GDM1 (cell line): ENCODE data around the gene PSENEN.

ENCODE experiments used
- DNase-seq: peaks from one replicate; lab custom pipeline; 2025; lab: John Stamatoyannopoulos, UW

PSENEN gene

GRCh38 chr19:35733180-35734125, 12.0 kb upstream of the PSENEN start:
- DNase-seq: no peak

- no peak for DNase-seq
Observed at GRCh38 chr19:35734273-35734672, 11.2 kb upstream of the PSENEN start.

DNA sequence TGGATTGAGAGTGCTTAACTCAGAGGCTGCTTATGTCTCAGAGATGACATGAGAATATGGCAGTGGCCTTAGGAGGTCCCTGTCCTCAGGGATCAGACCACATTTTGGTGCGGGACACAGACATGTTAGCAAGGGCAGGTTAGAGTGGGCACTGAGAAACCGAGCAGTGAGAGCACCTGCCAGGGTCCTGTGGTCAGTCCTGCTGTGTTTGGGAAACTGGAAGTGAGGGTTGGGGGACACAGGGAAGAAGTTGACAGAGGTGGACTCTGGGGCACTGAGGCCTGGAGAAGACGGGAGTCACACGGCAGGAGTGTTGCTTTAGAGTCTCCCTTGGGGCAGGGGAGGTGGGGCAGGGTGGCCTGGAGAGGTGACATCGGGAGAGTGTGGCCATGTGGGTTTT, 10.6 kb upstream of the PSENEN start:
- DNase-seq: no peak

DNA sequence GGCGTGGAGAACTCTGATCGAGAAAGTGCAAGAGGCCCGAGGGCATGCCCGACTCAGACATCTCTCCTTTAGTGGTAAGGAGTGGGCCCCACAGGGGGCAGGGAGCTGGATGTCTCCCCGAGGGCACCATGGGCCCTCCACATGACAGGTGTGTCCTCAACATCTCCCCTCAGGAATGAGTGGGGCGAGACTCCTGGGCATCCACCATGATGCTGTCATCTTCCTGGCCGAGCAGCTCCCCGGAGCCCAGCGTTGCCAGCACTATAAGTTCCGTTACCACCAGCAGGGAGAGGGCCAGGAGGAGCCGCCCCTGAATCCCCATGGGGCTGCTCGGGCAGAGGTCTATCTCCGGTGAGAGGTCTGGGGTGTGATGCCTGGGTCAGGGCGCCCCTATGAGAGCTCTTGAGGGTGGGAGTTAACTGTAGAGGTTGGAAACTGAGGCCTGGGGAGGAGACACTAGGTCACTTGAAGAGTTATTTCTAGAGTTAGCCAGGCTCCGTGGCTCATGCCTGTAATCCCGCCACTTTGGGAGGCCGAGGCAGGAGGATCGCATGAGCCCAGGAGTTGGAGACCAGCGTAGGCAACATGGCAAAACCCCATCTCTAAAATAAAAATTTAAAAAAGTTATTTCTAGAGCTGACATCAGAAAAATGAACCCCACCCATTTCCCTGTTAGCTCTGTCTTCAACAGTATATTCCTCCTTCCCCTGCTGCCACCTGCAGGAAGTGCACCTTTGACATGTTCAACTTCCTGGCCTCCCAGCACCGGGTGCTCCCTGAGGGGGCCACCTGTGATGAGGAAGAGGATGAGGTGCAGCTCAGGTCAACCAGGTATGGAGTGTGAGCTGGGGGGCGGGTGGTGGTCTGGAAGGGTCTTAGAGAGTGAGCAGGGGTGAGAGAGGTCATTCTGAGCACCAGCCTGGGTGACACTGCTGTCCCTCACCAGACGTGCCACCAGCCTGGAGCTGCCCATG, 8.3 kb upstream of the PSENEN start:
- DNase-seq: no peak

- no peak for DNase-seq
Observed at GRCh38 chr19:35738021-35738886, 7.2 kb upstream of the PSENEN start.

- DNase-seq: no peak
Observed at GRCh38 chr19:35738887-35739229, 6.6 kb upstream of the PSENEN start.

DNA sequence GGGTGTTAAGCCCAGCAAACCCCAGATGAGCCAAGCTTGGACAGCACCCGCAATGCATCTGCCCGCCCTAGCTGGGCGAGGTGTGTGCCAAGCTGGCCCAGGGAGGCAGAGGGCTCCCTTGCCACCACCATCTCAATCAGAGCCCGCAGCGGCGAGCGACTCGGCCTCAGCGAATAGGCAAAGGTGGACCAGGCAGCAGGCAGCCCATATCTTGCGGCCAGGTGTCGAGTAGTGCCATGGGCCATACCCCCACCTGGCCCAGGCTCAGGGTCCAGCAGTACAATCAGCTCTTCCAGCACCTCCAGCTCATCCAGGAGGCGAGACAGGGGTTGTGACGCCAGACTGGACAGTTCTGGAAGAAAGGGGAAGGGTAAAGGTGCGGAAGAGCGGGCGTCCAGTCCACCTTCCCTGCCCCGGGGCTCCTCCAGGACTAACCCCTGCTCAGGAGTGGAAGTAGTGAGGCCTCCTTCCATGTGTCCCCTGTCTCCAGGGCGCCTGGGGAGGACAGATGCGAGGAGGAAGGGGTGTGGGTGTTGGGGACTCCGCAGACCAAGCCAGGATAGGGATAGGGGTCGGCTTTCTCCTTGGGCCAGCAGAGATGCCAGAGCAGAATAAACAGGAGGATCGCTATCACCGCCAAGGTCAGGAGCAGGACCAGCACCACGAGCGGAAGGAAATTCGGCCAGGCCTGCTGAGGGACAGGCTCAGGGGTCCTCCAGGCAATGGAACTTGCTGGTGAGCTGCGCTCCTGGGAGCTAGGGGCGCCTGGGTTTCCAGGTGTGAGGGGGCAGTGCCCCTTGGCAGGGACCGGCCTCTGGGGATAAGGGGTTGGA, 6.0 kb upstream of the PSENEN start:
- no peak for DNase-seq

- no peak for DNase-seq
Observed at GRCh38 chr19:35740108-35740422, 5.4 kb upstream of the PSENEN start.

DNA sequence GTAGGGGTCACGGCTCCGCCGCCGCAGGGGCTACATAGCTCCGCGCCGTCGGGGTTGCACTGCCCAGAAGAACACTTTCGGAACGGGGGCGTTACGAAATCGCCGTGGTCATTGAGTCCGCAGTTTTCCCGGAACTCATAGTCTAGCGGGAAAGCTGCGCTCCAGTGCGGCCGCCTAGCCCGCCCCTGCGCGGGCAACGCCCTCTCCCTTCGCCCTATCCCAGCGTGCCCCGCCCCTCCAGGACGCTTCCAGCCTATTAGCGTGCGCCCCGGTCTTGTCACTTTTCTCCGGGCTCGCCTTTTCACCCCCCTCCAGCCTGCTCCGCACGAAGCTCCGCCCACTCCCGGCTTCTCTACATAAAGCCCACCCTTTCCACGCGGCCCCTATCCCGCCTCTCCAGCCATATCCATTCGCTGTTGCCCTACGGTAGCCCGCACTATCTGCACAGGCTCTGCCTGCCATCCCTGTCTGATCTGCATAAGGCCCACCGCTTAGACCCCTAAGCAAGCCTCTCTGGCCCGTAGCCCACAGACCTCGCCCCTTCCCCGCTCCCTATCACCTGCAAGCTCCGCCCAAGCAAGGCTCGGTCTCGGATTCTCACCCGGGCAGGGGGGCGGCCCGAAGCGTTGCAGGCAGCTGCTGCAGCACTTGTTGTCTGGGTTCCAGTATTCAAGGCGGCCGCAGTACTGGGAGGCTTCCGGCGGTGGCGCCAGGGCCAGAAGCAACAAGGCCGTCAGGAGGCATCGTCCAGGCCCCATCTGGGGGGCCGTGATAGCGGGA, 4.8 kb upstream of the PSENEN start:
- peak; percentile 93 for DNase-seq

DNA sequence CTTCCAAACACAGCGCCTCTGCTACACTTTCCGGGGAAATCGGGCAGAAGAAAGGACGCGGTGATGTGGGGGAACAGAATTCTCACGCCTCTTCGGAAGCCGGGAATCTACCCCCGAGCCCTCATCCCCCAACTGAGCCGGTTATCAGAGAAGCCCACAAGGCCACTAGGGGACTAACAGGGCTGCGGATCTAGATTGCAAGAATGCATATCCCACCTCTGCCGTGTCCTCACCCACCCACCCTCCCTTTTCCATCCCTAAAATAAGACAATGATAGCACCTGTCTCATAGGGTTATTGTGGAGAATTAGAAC, 4.3 kb upstream of the PSENEN start:
- no peak for DNase-seq

GRCh38 chr19:35742121-35742724, 3.2 kb upstream of the PSENEN start, which contains the start of gene IGFLR1:
IGFLR1 (minus strand) TSS chr19:35742452; CDS start chr19:35741180, 1,272 bp downstream.
- DNase-seq: peak; percentile 56

GRCh38 chr19:35743640-35744429, 1.6 kb upstream of the PSENEN start:
- DNase-seq: no peak

DNA sequence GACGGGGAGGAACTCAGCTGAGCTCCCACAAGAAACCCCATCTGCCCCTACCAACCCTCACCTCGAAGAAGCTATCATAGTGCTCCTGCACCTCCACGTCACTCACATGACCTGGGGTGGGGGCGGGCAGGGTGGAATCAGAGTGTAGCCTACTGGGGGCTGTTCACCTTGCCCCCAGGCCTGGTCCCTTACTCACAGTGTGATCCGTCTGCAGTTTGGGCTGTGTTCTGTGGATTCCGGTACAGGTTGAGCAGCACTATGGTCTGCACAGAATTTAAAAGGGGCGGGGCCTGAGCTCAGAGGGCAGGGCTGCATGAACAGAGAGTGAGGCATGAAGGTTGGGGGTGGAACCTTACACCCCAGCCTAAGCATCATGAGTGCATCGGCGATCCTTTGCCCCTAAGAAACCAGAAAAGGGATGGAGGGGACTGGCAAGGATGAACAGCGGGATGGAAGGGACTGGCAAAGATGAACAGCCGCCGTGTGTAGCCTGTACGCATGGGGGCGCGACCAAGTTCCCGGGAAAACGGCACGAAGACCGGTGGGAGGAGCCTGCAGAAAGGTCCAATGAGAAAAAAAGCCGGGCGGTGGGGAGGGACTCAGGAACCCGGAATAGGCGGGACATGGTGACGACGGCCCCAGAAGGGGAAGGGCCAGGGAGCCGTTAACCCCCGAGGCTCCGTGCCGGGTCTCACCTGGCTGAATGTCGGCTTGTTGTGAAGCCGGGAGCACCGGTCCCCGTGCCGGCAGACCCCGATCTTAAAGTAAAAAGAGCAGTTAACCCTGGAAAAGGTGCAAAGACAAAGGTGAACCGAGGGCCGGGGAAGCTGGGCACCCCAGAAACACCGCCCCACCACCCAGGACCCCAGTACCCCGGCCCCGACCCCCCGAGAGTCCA, 772 bp upstream of the PSENEN start:
- peak; percentile 86 for DNase-seq

DNA sequence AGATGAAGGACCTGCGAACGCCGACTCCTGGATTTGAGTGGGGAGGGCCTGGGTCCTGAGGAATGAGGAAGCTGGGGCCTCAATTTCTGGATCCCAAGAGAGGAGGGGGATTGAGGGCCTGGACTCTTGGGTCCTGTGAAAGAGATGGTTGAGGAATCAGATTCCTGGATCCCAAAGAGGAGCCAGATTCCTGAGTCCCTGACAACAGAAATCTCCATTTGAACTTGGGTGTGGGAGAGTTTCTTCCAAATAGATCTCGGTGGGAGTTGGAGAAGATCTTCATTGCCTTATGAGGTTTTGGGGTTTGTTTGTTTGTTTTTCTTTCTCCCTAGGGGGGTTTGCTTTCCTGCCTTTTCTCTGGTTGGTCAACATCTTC, 624 bp downstream of the PSENEN start:
- DNase-seq: no peak

- DNase-seq: no peak
Observed at GRCh38 chr19:35746531-35746930, 1.1 kb downstream of the PSENEN start.

DNA sequence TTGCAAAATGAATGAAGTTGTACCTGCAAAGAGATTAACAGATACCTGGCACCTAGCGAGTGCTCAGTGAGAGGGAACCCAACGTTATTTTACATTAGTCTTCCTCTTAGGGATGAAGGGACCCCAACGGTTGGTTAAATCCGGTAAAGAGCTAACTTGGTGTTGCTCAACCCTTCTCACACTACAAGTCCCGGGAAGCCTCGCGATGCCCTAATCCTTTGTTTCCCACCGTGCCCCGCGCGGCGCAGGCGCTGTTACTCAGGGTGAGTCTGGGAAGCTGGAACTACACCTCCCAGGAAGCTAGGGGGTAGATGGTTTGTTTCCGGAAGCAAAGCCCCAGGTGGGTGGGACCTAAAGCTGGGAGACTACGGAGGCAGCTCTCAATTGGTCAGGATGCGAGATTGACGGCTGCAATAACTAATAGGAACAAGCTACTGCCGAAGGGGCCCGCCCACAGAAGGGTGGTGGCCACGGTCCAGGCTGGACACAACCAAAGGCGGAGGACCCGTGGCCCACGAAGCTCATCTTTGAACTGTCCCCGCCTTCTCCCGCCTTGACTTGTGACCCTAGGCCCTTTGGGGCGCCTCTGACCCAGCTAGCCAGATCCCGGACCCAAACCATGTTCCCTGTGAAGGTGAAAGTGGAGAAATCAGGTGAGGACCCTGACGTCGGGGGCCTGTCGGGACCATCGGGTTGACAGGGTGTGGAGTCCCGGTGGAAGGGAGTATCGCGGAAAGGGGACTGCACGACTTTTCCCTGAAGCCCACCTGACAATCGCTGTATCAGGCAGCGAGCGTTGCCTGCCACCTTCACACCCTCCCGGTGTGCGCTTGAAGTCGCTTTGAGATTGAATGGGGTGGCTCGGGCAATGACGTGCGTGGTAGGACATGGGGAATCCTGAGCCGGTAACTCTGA, 2.9 kb downstream of the PSENEN start, which contains the start of gene LIN37:
LIN37 (plus strand) TSS at position 471 of the 915 bp plus-strand sequence; CDS start at position 620, 149 bp downstream.
- peak; percentile 96 for DNase-seq

DNA sequence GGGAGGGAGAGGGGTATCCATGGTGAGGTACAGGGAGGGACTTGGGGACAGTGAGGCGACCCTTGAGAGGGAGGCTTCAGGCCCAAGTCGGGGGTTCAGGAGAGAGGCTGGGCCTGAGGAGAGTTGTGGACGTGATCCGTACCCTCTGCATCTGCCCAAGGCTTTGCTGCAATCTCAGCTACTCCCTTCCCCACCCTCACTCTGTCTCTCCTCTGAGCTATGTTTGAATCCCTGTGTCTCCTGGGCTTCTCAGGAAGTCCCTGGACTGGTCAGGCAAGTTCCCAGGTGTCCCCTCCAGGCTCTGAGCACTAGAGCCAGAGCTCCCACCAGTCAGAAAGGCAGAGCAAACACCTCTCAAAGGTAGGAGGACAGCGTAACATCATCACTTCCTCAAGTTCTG, 4.7 kb downstream of the PSENEN start:
- no peak for DNase-seq
